OCI-LY3 (cell line): Measurements from ENCODE around the gene PCBP3.

Source experiments
- CTCF ChIP-seq: fragments of 200-600, 300-600 bp; sonication (generic); IDR thresholded peaks from 2 replicates; pipeline ENCODE4 v1.5.1; 2014; ENCODE audit warnings: antibody characterized with exemption, low read length, low read depth
- EZH2phosphoT487 ChIP-seq: fragments of 200-600 bp; shearing (Covaris generic); IDR thresholded peaks from 2 replicates; pipeline ENCODE4 v1.6.1; 2018; ENCODE audit warnings: antibody characterized with exemption, mixed run types, low read depth

GRCh38 chr21:45796003-45796402, 152.5 kb downstream of the PCBP3 start:
- no peak for TF ChIP-seq CTCF
- TF ChIP-seq EZH2phosphoT487: no peak
